Fibroblast of upper back skin (primary cell): ENCODE data around the gene PGAP3.
A peak's percentile ranks its signal among the peaks of the same experiment; 100 is the strongest.

ENCODE experiments used
- DNase-seq: peaks from one replicate; pipeline ENCODE4 v3.0.0-alpha.2; 2013

PGAP3 gene

GRCh38 chr17:39694593-39694992 is 6.7 kb upstream of the PGAP3 start:
- no peak for DNase-seq

GRCh38 chr17:39688945-39689344 is 1.1 kb upstream of the PGAP3 start:
- no peak for DNase-seq

- no peak for DNase-seq
These were observed 598 bp upstream of the PGAP3 start for GRCh38 chr17:39688475-39688835.

GRCh38 chr17:39687101-39687545 is 734 bp downstream of the PGAP3 start:
- DNase-seq: no peak

GRCh38 chr17:39684369-39685192 is 3.3 kb downstream of the PGAP3 start:
- no peak for DNase-seq

GRCh38 chr17:39683295-39683939 is 4.4 kb downstream of the PGAP3 start:
- DNase-seq: no peak

- no peak for DNase-seq
These were observed 8.2 kb downstream of the PGAP3 start for GRCh38 chr17:39679521-39680192.

- DNase-seq: no peak
These were observed 9.3 kb downstream of the PGAP3 start for GRCh38 chr17:39678340-39679116.

- DNase-seq: no peak
These were observed 10.1 kb downstream of the PGAP3 start for GRCh38 chr17:39677542-39678339.

- DNase-seq: no peak
These were observed 10.8 kb downstream of the PGAP3 start for GRCh38 chr17:39677072-39677471.

GRCh38 chr17:39676198-39676819 is 11.5 kb downstream of the PGAP3 start:
- DNase-seq: no peak

GRCh38 chr17:39675390-39676082 is 12.3 kb downstream of the PGAP3 start:
- no peak for DNase-seq

- DNase-seq: no peak
These were observed 13.0 kb downstream of the PGAP3 start for GRCh38 chr17:39674702-39675389.

GRCh38 chr17:39674179-39674578 is 13.7 kb downstream of the PGAP3 start:
- DNase-seq: no peak

GRCh38 chr17:39673335-39674081 is 14.3 kb downstream of the PGAP3 start:
- no peak for DNase-seq

GRCh38 chr17:39672522-39673334 is 15.1 kb downstream of the PGAP3 start:
- DNase-seq: no peak

GRCh38 chr17:39671651-39672521 is 16.0 kb downstream of the PGAP3 start:
- DNase-seq: peak; percentile 21

GRCh38 chr17:39670746-39671145 is 17.1 kb downstream of the PGAP3 start:
- no peak for DNase-seq
